HFFc6 (cell line): ENCODE data around the gene FAM168A. TPM values are rescaled to one million over a fixed set of nuclear protein-coding genes. Genes with fewer than 3 reads are reported as not detected.

ENCODE experiments used
- DNase-seq: peaks from one replicate; pipeline ENCODE4 v3.0.0-alpha.2; 2018
- H3K27ac Mint-ChIP-seq: 2 replicates; pipeline ENCODE4 v1.8.0; 2020; ENCODE audit warnings: mild to moderate bottlenecking, mixed read lengths
- H3K27me3 Mint-ChIP-seq: 2 replicates; pipeline ENCODE4 v1.8.0; 2021; ENCODE audit warnings: mild to moderate bottlenecking, moderate library complexity, mixed read lengths; ENCODE audit not compliant: insufficient read depth
- H3K36me3 Mint-ChIP-seq: 2 replicates; pipeline ENCODE4 v1.8.0; 2021; ENCODE audit warnings: low read depth, mixed read lengths
- H3K4me1 Mint-ChIP-seq: 2 replicates; pipeline ENCODE4 v1.8.0; 2020; ENCODE audit warnings: low read depth, mixed read lengths
- H3K4me3 Mint-ChIP-seq: 2 replicates; pipeline ENCODE4 v1.8.0; 2020; ENCODE audit warnings: mild to moderate bottlenecking, moderate library complexity, mixed read lengths
- H3K9me3 Mint-ChIP-seq: 2 replicates; pipeline ENCODE4 v1.8.0; 2020; ENCODE audit warnings: mild to moderate bottlenecking, mixed read lengths
- CTCF ChIP-seq: fragments of 200-600 bp; sonication (generic); IDR thresholded peaks from 2 replicates; pipeline ENCODE4 v1.5.0; 2021; ENCODE audit warnings: antibody characterized with exemption, mild to moderate bottlenecking
- total RNA-seq, 6 experiments: library from RNA; stranded (reverse); fragmentation: NEBNext Ultra II Directional; extraction: Animal tissue kit (Norgen Biotek cat#: 25700); gene quantifications; 2 replicates in 1 of 6; 3 replicates in 5 of 6; pipeline ENCODE4 v1.2.3, GENCODE V29; 2021

Gene FAM168A
- total RNA-seq, 6 experiments from 2014 or later: 32.6 to 40.1 (median 38.8) TPM

DNA sequence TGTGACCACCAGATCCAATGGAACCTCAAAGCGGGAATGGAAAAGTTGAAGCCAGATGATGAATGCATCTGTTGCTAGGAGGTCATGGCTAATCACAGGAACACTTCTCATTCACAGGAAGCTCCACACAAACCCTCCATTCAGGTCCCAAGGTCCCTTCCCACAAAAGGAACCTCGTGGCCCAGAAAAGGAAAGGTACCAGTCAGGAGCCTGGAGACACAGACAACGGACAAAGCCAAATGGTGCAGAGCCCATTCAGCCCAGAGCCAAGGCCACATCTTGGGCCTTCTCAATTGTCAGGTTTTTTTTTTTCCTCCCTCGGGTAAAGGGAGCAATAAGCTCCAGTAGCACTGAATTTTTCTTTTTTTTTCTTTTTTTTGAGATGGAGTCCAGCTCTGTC lies 87.0 kb downstream of the FAM168A start:
- H3K27ac Mint-ChIP-seq: no peak overlapping the region
- no peak for DNase-seq
- H3K36me3 Mint-ChIP-seq: peaks cover 4% of the 10 kb centered on the region; the same call in 1 of the 2 replicates
- peaks cover 20% of the 10 kb centered on the region for H3K4me1 Mint-ChIP-seq
- H3K4me3 Mint-ChIP-seq: no peak overlapping the region
- H3K9me3 Mint-ChIP-seq: no peaks in the 10 kb centered on the region
- H3K27me3 Mint-ChIP-seq: no peaks in the 10 kb centered on the region; the same call in 1 of the 2 replicates
- TF ChIP-seq CTCF: no peak

DNA sequence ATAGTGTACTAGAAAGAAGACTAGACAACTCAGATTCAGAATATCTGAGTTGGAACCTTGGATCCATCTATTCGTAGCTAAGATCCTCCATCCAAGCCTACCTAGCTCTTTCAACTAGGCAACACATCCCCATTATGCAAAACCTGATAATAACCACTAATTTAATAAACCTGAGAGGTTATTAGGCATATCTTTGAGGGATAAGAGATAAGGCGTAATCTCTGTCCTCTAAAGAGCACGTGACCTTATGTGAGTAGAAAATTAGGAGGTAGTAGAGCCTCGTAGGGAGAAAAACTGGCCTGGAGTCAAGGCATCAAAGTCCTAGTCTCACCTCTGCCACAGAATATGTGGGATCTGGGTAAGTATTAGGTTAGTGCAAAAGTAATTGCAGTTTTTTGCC lies 87.8 kb downstream of the FAM168A start:
- peaks cover 4% of the 10 kb centered on the region; the same call in 1 of the 2 replicates for H3K36me3 Mint-ChIP-seq

DNA sequence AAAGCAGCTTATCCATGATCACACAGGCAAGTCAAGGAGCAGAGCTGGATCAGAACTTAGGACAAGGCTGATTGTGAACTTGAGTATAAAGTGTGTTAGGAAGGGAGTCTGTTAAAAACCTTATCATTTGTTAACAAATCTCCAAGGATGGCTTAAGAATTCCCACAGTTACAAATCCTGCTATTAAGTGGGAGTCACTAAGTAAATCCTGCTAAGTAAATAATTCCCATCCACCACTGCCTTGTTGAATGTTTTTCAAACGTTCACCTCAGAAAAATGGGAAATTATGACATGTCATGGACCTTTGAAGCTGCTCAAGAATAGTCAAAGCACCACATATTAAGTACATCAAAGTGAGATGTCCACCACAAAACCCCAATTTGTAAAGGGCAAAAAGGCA lies 88.7 kb downstream of the FAM168A start:
- no peak overlapping the region for H3K4me3 Mint-ChIP-seq
- H3K4me1 Mint-ChIP-seq: peaks cover 20% of the 10 kb centered on the region
- no peaks in the 10 kb centered on the region; the same call in 1 of the 2 replicates for H3K27me3 Mint-ChIP-seq
- peaks cover 7% of the 10 kb centered on the region for H3K36me3 Mint-ChIP-seq
- H3K9me3 Mint-ChIP-seq: peaks cover 1% of the 10 kb centered on the region; the same call in 1 of the 2 replicates
- no peak for DNase-seq
- TF ChIP-seq CTCF: no peak
- no peak overlapping the region for H3K27ac Mint-ChIP-seq

More for the DNA sequence above, 87.8 kb downstream of the FAM168A start:
- DNase-seq: no peak
- Mint-ChIP-seq H3K27ac (no peak overlapping the region), H3K4me3 (no peak overlapping the region), H3K9me3 (no peaks in the 10 kb centered on the region), H3K4me1 (peaks cover 20% of the 10 kb centered on the region), H3K27me3 (no peaks in the 10 kb centered on the region; the same call in 1 of the 2 replicates)
- no peak for TF ChIP-seq CTCF

DNA sequence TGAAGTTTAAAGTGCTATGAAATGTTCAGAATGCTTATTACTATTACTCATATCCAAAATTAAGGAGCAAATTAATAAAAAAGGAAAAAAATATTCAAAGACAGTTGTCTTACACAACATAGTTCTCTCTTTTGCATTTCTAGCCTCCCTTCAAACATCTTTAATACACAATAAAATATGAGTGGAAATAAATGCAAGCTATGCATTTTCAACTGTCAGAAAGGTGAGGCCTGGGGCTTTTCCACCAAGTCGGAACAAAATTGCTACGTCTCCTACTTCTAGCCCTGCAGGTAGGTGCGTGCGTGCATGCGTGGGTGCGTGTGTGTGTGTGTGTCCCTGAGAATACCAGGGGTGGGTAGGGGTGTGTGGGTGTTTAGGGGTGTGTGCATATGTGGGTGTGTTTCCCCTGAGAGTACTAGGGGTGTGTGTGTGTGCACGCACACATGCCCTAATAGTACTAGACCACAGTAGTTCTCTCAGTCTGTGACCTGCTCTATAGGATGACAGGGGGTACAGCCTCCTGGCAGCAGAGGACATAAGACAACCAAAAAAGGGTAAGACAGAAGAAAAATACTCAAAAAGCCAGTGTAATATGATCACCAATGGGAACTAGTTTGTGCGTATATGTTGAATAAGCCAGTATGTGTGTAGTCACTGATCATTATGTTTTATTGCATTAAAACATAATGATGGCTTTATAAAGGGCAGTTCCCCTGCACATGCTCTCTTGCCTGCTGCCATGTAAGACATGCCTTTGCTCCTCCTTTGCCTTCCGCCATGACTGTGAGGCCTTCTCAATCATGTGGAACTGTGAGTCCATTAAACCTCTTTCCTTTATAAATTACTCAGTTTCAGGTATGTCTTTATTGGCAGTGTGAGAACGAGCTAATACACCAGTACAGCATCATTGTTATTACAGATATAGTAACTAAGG lies 89.4 kb downstream of the FAM168A start:
- no peak for TF ChIP-seq CTCF
- Mint-ChIP-seq H3K27me3 (no peaks in the 10 kb centered on the region; the same call in 1 of the 2 replicates), H3K4me3 (no peak overlapping the region), H3K27ac (no peak overlapping the region), H3K4me1 (peaks cover 20% of the 10 kb centered on the region), H3K36me3 (peaks cover 13% of the 10 kb centered on the region), H3K9me3 (peaks cover 8% of the 10 kb centered on the region; the same call in 1 of the 2 replicates)
- no peak for DNase-seq

- no peak for TF ChIP-seq CTCF
- H3K4me3 Mint-ChIP-seq: no peak overlapping the region
- H3K27me3 Mint-ChIP-seq: no peaks in the 10 kb centered on the region; the same call in 1 of the 2 replicates
- H3K4me1 Mint-ChIP-seq: peaks cover 20% of the 10 kb centered on the region
- DNase-seq: peak; percentile 19
- peaks cover 13% of the 10 kb centered on the region; the same call in 1 of the 2 replicates for H3K9me3 Mint-ChIP-seq
- H3K27ac Mint-ChIP-seq: no peak overlapping the region
- H3K36me3 Mint-ChIP-seq: peaks cover 21% of the 10 kb centered on the region
These were observed 90.8 kb downstream of the FAM168A start for GRCh38 chr11:73507086-73507485.
